Muscle layer of duodenum (tissue), 2 donors: ENCODE measurements around the gene DHPS.

Experiments
- H3K27ac ChIP-seq: one replicate; pipeline ENCODE4 v1.7.0; 2013; ENCODE audit warnings: mild to moderate bottlenecking, low read length
- H3K27me3 ChIP-seq: one replicate; pipeline ENCODE4 v1.7.0; 2013; ENCODE audit warnings: low read depth, mild to moderate bottlenecking, control low read depth, low read length
- H3K36me3 ChIP-seq, 2 donors: one replicate each; pipeline ENCODE4 v1.7.0; 2013; ENCODE audit warnings: low read length in 2 of 2, control low read depth in 1 of 2, mild to moderate bottlenecking in 1 of 2; ENCODE audit not compliant: insufficient read depth in 2 of 2, control insufficient read depth in 1 of 2
- H3K4me1 ChIP-seq, 2 donors: one replicate each; pipeline ENCODE4 v1.7.0; 2013; ENCODE audit warnings: low read length in 2 of 2, mild to moderate bottlenecking in 2 of 2, control low read depth in 1 of 2, moderate library complexity in 1 of 2; ENCODE audit not compliant: insufficient read depth in 2 of 2, control insufficient read depth in 1 of 2
- H3K4me3 ChIP-seq, 2 donors: one replicate each; pipeline ENCODE4 v1.7.0; 2013; ENCODE audit warnings: low read length in 2 of 2, low read depth in 1 of 2, mild to moderate bottlenecking in 1 of 2
- H3K9me3 ChIP-seq, 2 donors: one replicate each; pipeline ENCODE4 v1.7.0; 2013; ENCODE audit warnings: low read length in 2 of 2, control low read depth in 1 of 2, mild to moderate bottlenecking in 1 of 2; ENCODE audit not compliant: control insufficient read depth in 1 of 2
- donor health status: healthy.

Gene DHPS

GRCh38 chr19:12669270-12670158 lies 12.2 kb downstream of the DHPS start:
- H3K27me3 ChIP-seq, result no peaks in the 10 kb centered on the region
- H3K36me3 ChIP-seq, result peaks cover 10 to 28% of the 10 kb centered on the region in 2 donors
- H3K4me3 ChIP-seq, result peak overlapping the region; percentile 97 to 100
- peak overlapping the region; percentile 100 for H3K27ac ChIP-seq
- no peaks in the 10 kb centered on the region for H3K9me3 ChIP-seq
- peaks cover 19 to 46% of the 10 kb centered on the region in 2 donors for H3K4me1 ChIP-seq

- Histone ChIP-seq H3K27ac (peak overlapping the region; percentile 100), H3K4me3 (peak overlapping the region; percentile 97 to 100), H3K36me3 (peaks cover 4 to 25% of the 10 kb centered on the region in 2 donors), H3K9me3 (no peaks in the 10 kb centered on the region), H3K27me3 (no peaks in the 10 kb centered on the region), H3K4me1 (peaks cover 19 to 46% of the 10 kb centered on the region in 2 donors)
Measured at GRCh38 chr19:12668932-12669269, 12.8 kb downstream of the DHPS start.

GRCh38 chr19:12668346-12668745 lies 13.3 kb downstream of the DHPS start:
- no peaks in the 10 kb centered on the region for H3K27me3 ChIP-seq
- H3K36me3 ChIP-seq, result peaks cover 6 to 27% of the 10 kb centered on the region in 2 donors
- peaks cover 19 to 46% of the 10 kb centered on the region in 2 donors for H3K4me1 ChIP-seq
- H3K27ac ChIP-seq, result peak overlapping the region; percentile 100
- peak overlapping the region; percentile 97 to 100 for H3K4me3 ChIP-seq
- H3K9me3 ChIP-seq, result no peaks in the 10 kb centered on the region

- no peaks in the 10 kb centered on the region for H3K27me3 ChIP-seq
- peaks cover 19 to 46% of the 10 kb centered on the region in 2 donors for H3K4me1 ChIP-seq
- H3K4me3 ChIP-seq, result peak overlapping the region; percentile 97 to 100
- H3K36me3 ChIP-seq, result peaks cover 10 to 27% of the 10 kb centered on the region in 2 donors
- H3K27ac ChIP-seq, result no peak overlapping the region
- no peaks in the 10 kb centered on the region for H3K9me3 ChIP-seq
Measured at GRCh38 chr19:12667731-12668302, 13.9 kb downstream of the DHPS start.

- Histone ChIP-seq H3K27me3 (no peaks in the 10 kb centered on the region), H3K36me3 (peaks cover 10 to 26% of the 10 kb centered on the region in 2 donors), H3K9me3 (no peaks in the 10 kb centered on the region), H3K27ac (peak within 1 kb of the TSS; percentile 63), H3K4me3 (peak within 1 kb of the TSS; percentile 97 to 100), H3K4me1 (peaks cover 19 to 46% of the 10 kb centered on the region in 2 donors)
Measured at GRCh38 chr19:12666265-12667048, 15.2 kb downstream of the DHPS start, which contains the start of the genes MAN2B1 and WDR83. TSS of gene MAN2B1 (minus strand) at chr19:12666742. CDS start at chr19:12666701, 41 bp downstream. TSS of gene WDR83 (plus strand) at chr19:12666807. CDS start at chr19:12669791, 2,984 bp downstream.

GRCh38 chr19:12665671-12666264 lies 15.9 kb downstream of the DHPS start:
- peaks cover 15 to 33% of the 10 kb centered on the region in 2 donors for H3K36me3 ChIP-seq
- no peaks in the 10 kb centered on the region for H3K27me3 ChIP-seq
- H3K9me3 ChIP-seq, result no peaks in the 10 kb centered on the region
- peaks cover 19 to 43% of the 10 kb centered on the region in 2 donors for H3K4me1 ChIP-seq
- peak overlapping the region; percentile 94 to 97 for H3K4me3 ChIP-seq
- peak overlapping the region; percentile 63 for H3K27ac ChIP-seq

- no peaks in the 10 kb centered on the region for H3K27me3 ChIP-seq
- H3K9me3 ChIP-seq, result no peaks in the 10 kb centered on the region
- peaks cover 15 to 38% of the 10 kb centered on the region in 2 donors for H3K36me3 ChIP-seq
- H3K4me3 ChIP-seq, result peak overlapping the region; percentile 94 to 97
- H3K27ac ChIP-seq, result peak overlapping the region; percentile 56
- peaks cover 14 to 37% of the 10 kb centered on the region in 2 donors for H3K4me1 ChIP-seq
Measured at GRCh38 chr19:12665281-12665573, 16.5 kb downstream of the DHPS start.

GRCh38 chr19:12664406-12665280 lies 17.0 kb downstream of the DHPS start:
- peak overlapping the region in 1 of 2 donors; percentile 94 for H3K4me3 ChIP-seq
- H3K36me3 ChIP-seq, result peaks cover 18 to 42% of the 10 kb centered on the region in 2 donors
- no peak overlapping the region for H3K27ac ChIP-seq
- H3K27me3 ChIP-seq, result no peaks in the 10 kb centered on the region
- H3K9me3 ChIP-seq, result no peaks in the 10 kb centered on the region
- peaks cover 11 to 32% of the 10 kb centered on the region in 2 donors for H3K4me1 ChIP-seq

- no peak overlapping the region for H3K27ac ChIP-seq
- H3K4me3 ChIP-seq, result no peak overlapping the region
- no peaks in the 10 kb centered on the region for H3K27me3 ChIP-seq
- no peaks in the 10 kb centered on the region for H3K9me3 ChIP-seq
- peaks cover 0 to 7% of the 10 kb centered on the region in 2 donors for H3K4me1 ChIP-seq
- H3K36me3 ChIP-seq, result peaks cover 25 to 68% of the 10 kb centered on the region in 2 donors
Measured at GRCh38 chr19:12660980-12661379, 20.7 kb downstream of the DHPS start.

- Histone ChIP-seq H3K9me3 (no peaks in the 10 kb centered on the region), H3K4me3 (no peak overlapping the region), H3K36me3 (peaks cover 27 to 64% of the 10 kb centered on the region in 2 donors)
Measured at GRCh38 chr19:12657966-12658365, 23.7 kb downstream of the DHPS start.

More at GRCh38 chr19:12657966-12658365, 23.7 kb downstream of the DHPS start:
- Histone ChIP-seq H3K4me1 (no peaks in the 10 kb centered on the region), H3K27ac (no peak overlapping the region), H3K27me3 (no peaks in the 10 kb centered on the region)
